K562 (cell line): ENCODE data around the gene SLC44A5. TPM values are rescaled to one million over a fixed set of nuclear protein-coding genes. Genes with fewer than 3 reads are reported as not detected.

Experiments used
- ATAC-seq: fragments of 200-7000 bp; cut with Tn5 transposase; 3 replicates; pipeline ENCODE4 v1.9.1; 2020; ENCODE audit warnings: moderate library complexity
- BruUV-seq: library from RNA; stranded (reverse); fragments of 400-500 nt; replicated peaks from 2 replicates; lab custom pipeline; 2021; lab: Mats Ljungman, UMichigan
- CTCF ChIA-PET: fragments of 300-600 bp; formaldehyde crosslinking; extraction: SDS; loops from one replicate; lab custom pipeline; 2021; ENCODE audit warnings: low intra/inter-chr PET ratio; lab: Yijun Ruan, JAX
- POLR2A ChIA-PET: fragments of 300-600, 350-650 bp; sonication (Branson Sonifier 250); formaldehyde crosslinking; extraction: SDS; loops from one replicate; lab custom pipeline; 2021; ENCODE audit warnings: antibody characterized with exemption, inconsistent platforms; lab: Yijun Ruan, JAX
- DNase-seq, 4 experiments: peaks; one replicate each; pipeline versions ENCODE4 v3.0.0 to v3.0.0-alpha.2; 2011 to 2018; ENCODE audit warnings: low spot score in 3 of 4, mixed read lengths in 3 of 4; ENCODE audit errors: extremely low read depth in 1 of 4
- FAIRE-seq: peaks from 2 replicates; lab custom pipeline; 2011; peaks lifted over from hg19 to GRCh38; lab: Jason Lieb, UNC
- H2AFZ ChIP-seq: 2 replicates; pipeline ENCODE4 v1.6.0; 2011; ENCODE audit warnings: low read depth, low read length, control low read depth, inconsistent platforms
- H3K27ac ChIP-seq: fragments of 200-600 bp; 3 replicates; pipeline ENCODE4 v1.8.0; 2011; ENCODE audit warnings: low read depth, mild to moderate bottlenecking, control low read depth, inconsistent platforms, low read length, moderate library complexity, mixed read lengths; ENCODE audit errors: extremely low read depth
- H3K27me3 ChIP-seq, 2 experiments: fragments of 300-600 bp in 1 of 2; 2 replicates in 1 of 2; 3 replicates in 1 of 2; pipeline versions ENCODE4 v1.6.0 to v1.8.0; 2011; ENCODE audit warnings: inconsistent platforms in 2 of 2, low read length in 2 of 2, mild to moderate bottlenecking in 1 of 2, mixed read lengths in 1 of 2, moderate library complexity in 1 of 2; ENCODE audit not compliant: control insufficient read depth in 2 of 2, insufficient read depth in 2 of 2
- H3K36me3 ChIP-seq: fragments of 300-600 bp; 3 replicates; pipeline ENCODE4 v1.8.0; 2011; ENCODE audit warnings: mild to moderate bottlenecking, low read length, inconsistent platforms; ENCODE audit not compliant: control insufficient read depth, insufficient read depth
- H3K4me1 ChIP-seq, 2 experiments: fragments of 200-600 bp in 1 of 2; replicated peaks in 1 of 2; 2 replicates in 1 of 2; 3 replicates in 1 of 2; pipeline versions ENCODE4 v1.5.1 to v1.8.0; 2011; ENCODE audit warnings: inconsistent platforms in 2 of 2, low read length in 2 of 2, mild to moderate bottlenecking in 1 of 2, mixed read lengths in 1 of 2, moderate library complexity in 1 of 2; ENCODE audit not compliant: control insufficient read depth in 2 of 2, insufficient read depth in 2 of 2
- H3K4me2 ChIP-seq: 2 replicates; pipeline ENCODE4 v1.6.1; 2011; ENCODE audit warnings: low read length, control low read depth, inconsistent platforms, mixed read lengths; ENCODE audit not compliant: insufficient read depth
- H3K4me3 ChIP-seq: fragments of 200-600 bp; sonication (generic), shearing (Covaris generic); 2 replicates; pipeline ENCODE4 v1.5.1; 2016; ENCODE audit warnings: control low read depth, inconsistent platforms
- H3K79me2 ChIP-seq: fragments of 200-600 bp; 3 replicates; pipeline ENCODE4 v1.8.0; 2011; ENCODE audit warnings: low read length, inconsistent platforms; ENCODE audit not compliant: control insufficient read depth, insufficient read depth
- H3K9ac ChIP-seq, 2 experiments: 2 replicates each; pipeline versions ENCODE4 v1.6.0 to v1.6.1; 2011; ENCODE audit warnings: low read depth in 2 of 2, low read length in 2 of 2, control low read depth in 1 of 2, inconsistent platforms in 1 of 2, mild to moderate bottlenecking in 1 of 2, mixed read lengths in 1 of 2; ENCODE audit not compliant: insufficient read depth in 1 of 2
- H3K9me1 ChIP-seq: one replicate; pipeline ENCODE4 v1.6.0; 2011; ENCODE audit warnings: inconsistent platforms, mild to moderate bottlenecking, low read length, moderate library complexity; ENCODE audit not compliant: control insufficient read depth, insufficient read depth
- H3K9me3 ChIP-seq: replicated peaks from 2 replicates; pipeline ENCODE4 v1.5.1; 2011; ENCODE audit warnings: low read depth, low read length, inconsistent platforms; ENCODE audit not compliant: control insufficient read depth, insufficient read depth
- H4K20me1 ChIP-seq: replicated peaks from 2 replicates; pipeline ENCODE4 v1.6.1; 2011; ENCODE audit warnings: low read length, inconsistent platforms, mixed read lengths; ENCODE audit not compliant: control insufficient read depth, insufficient read depth
- ATF7 ChIP-seq: fragments of 450-650 bp; IDR thresholded peaks from 2 replicates; pipeline ENCODE4 v1.7.1; 2014; ENCODE audit warnings: mild to moderate bottlenecking, moderate library complexity
- BCL6 ChIP-seq: fragments of 250-450 bp; sonication (Bioruptor Pico); IDR thresholded peaks from 2 replicates; pipeline ENCODE4 v1.4.0; 2020
- E2F5 ChIP-seq: sonication (generic); formaldehyde crosslinking; IDR thresholded peaks from 2 replicates; pipeline ENCODE4 v1.8.0; 2022; ENCODE audit warnings: mild to moderate bottlenecking, missing genetic modification reagents
- GABPB2 ChIP-seq: fragments of 250-450 bp; sonication (Bioruptor Pico); conservative IDR thresholded peaks from 2 replicates; pipeline ENCODE4 v1.5.1; 2021; ENCODE audit warnings: mild to moderate bottlenecking
- KAT8 ChIP-seq: fragments of 450-650 bp; IDR thresholded peaks from 2 replicates; pipeline ENCODE4 v1.6.1; 2016; ENCODE audit warnings: low read depth, mild to moderate bottlenecking
- MYC ChIP-seq, 2 experiments: fragments of 250-450 bp in 1 of 2; sonication (Bioruptor Pico) in 1 of 2; IDR thresholded peaks; 2 replicates each; pipeline versions ENCODE4 v1.5.1 to v1.6.1; 2012 to 2021; ENCODE audit warnings: low read depth in 2 of 2, borderline replicate concordance in 1 of 2, improper control_type of control experiment in 1 of 2, low read length in 1 of 2, mild to moderate bottlenecking in 1 of 2, moderate library complexity in 1 of 2
- NFE2L1 ChIP-seq: fragments of 450-650 bp; IDR thresholded peaks from 2 replicates; pipeline ENCODE4 v1.6.1; 2016; ENCODE audit warnings: missing genetic modification characterization, low read depth, mild to moderate bottlenecking, missing compliant biosample characterization, moderate library complexity, borderline replicate concordance
- RAD51 ChIP-seq: fragments of 450-650 bp; IDR thresholded peaks from 2 replicates; pipeline ENCODE4 v1.7.1; 2016; ENCODE audit warnings: low read depth, mild to moderate bottlenecking, borderline replicate concordance
- RBM14 ChIP-seq: fragments of 200-400 bp; formaldehyde crosslinking; IDR thresholded peaks from 2 replicates; pipeline ENCODE4 v1.6.1; 2018; ENCODE audit warnings: low read depth, mild to moderate bottlenecking, low read length, moderate library complexity, borderline replicate concordance; ENCODE audit not compliant: insufficient read depth
- RBM25 ChIP-seq: fragments of 200-400 bp; formaldehyde crosslinking; IDR thresholded peaks from 2 replicates; pipeline ENCODE4 v1.6.1; 2018; ENCODE audit warnings: low read length, low read depth, moderate library complexity; ENCODE audit not compliant: severe bottlenecking
- SLC30A9 ChIP-seq: fragments of 250-450 bp; sonication (Bioruptor Pico); IDR thresholded peaks from 2 replicates; pipeline ENCODE4 v1.8.0; 2022; ENCODE audit warnings: mild to moderate bottlenecking, moderate library complexity
- TRIM24 ChIP-seq, 2 experiments: fragments of 450-650 bp; IDR thresholded peaks; 2 replicates each; pipeline ENCODE4 v1.6.1; 2016
- ZFP36 ChIP-seq: fragments of 150-350 bp; IDR thresholded peaks from 2 replicates; pipeline ENCODE4 v1.6.1; 2018; ENCODE audit warnings: low read length, low read depth; ENCODE audit not compliant: partially characterized antibody
- ZNF431 ChIP-seq: sonication (generic); formaldehyde crosslinking; IDR thresholded peaks from 2 replicates; pipeline ENCODE4 v1.8.0; 2022; ENCODE audit warnings: mild to moderate bottlenecking, missing genetic modification reagents
- WGBS: fragments of 100-300 bp; shearing (Covaris generic); methylation state at CpG from one replicate; pipeline ENCODE4 v1.1.6; 2016; ENCODE audit warnings: low coverage, mixed read lengths; ENCODE audit not compliant: insufficient coverage; ENCODE audit errors: missing lambda C conversion rate; 5-methylcytosine and 5-hydroxymethylcytosine counted together
- in situ Hi-C: fragments of 300-500 bp; cut with MboI; formaldehyde crosslinking; loops from 4 replicates; pipeline ENCODE4 v1.15.0; 2018; ENCODE audit warnings: inconsistent platforms, mixed read lengths
- intact Hi-C: fragments of 100-400 bp; cut with micrococcal nuclease; formaldehyde crosslinking; loops from 2 replicates; pipeline ENCODE4 v1.14.2; 2022
- polyA plus RNA-seq, 8 experiments: library from polyadenylated mRNA; depleted of rRNA in 4 of 8; stranded (reverse) in 5 of 8; unstranded in 3 of 8; fragments of >200 nt; fragmentation: Nextera tagmentation in 2 of 8; fragmentation: Illumina TruSeq in 1 of 8; extraction: Ambion mirVana in 2 of 8; extraction: Trizol in 1 of 8; gene quantifications; 2 replicates each; pipeline versions ENCODE4 v1.2.1 to v1.2.3, GENCODE V29; 2011 to 2014; ENCODE audit warnings: inconsistent platforms in 1 of 8, missing spikeins in 1 of 8
- total RNA-seq, 7 experiments: library from RNA; depleted of rRNA in 6 of 7; stranded (reverse); fragments of >200 nt in 6 of 7; fragmentation: Illumina TruSeq in 2 of 7; extraction: Trizol in 2 of 7; gene quantifications; 2 replicates each; pipeline versions ENCODE4 v1.2.1 to v1.2.3, GENCODE V29; 2011 to 2021; ENCODE audit warnings: low replicate concordance in 1 of 7
- TF ChIP-seq, protein P1 (sequence below): fragments of 150-350 bp; IDR thresholded peaks from 2 replicates; pipeline ENCODE4 v1.6.1; 2014; ENCODE audit warnings: low read depth, mild to moderate bottlenecking, low read length, borderline replicate concordance
- TF ChIP-seq, protein P2 (sequence below): fragments of 450-650 bp; formaldehyde crosslinking; IDR thresholded peaks from 2 replicates; pipeline ENCODE4 v1.4.0; 2022; ENCODE audit warnings: mild to moderate bottlenecking, moderate library complexity

The SLC44A5 gene
- total and polyA plus RNA-seq, 9 of the 15 experiments (the other 6 are each of a cell fraction or from before 2014, with no cell fraction given), result 1.2 to 10.1 (median 3.2) TPM

GRCh38 chr1:75415187-75415586, 195.7 kb downstream of the SLC44A5 start:
- H3K27me3 ChIP-seq, result no peaks in the 10 kb centered on the region
- H3K79me2 ChIP-seq, result no peaks in the 10 kb centered on the region
- CTCF ChIA-PET, result no interaction called here
- peaks cover 0 to 8% of the 10 kb centered on the region in 2 experiments; a peak in 2 of 5 replicates for H3K4me1 ChIP-seq
- BruUV-seq, result no TSS peak
- H3K4me2 ChIP-seq, result no peak overlapping the region
- H3K36me3 ChIP-seq, result no peaks in the 10 kb centered on the region
- intact Hi-C loops (no loop called here), in situ Hi-C loops (no loop called here)
- H3K9ac ChIP-seq, result no peak overlapping the region
- FAIRE-seq, result no peak
- WGBS, result 28% methylated on average over 3 of the region's 3 CpGs
- no peaks in the 10 kb centered on the region for H3K9me1 ChIP-seq
- no peak for DNase-seq
- no peak for ATAC-seq
- TF ChIP-seq NFE2L1 (tag) (no peak), TRIM24 (IDR thresholded peaks at IDR 0.05) (0 out of 4 replicates have a peak, but pooled peaks have one; percentile 21 to 37), ATF7 (no peak), MYC (IDR thresholded peaks at IDR 0.05; ENCODE audit: low read depth, low read length) (no peak), MYC (CRISPR knock-in tag; IDR thresholded peaks at IDR 0.05; ENCODE audit: borderline replicate concordance, low read depth) (no peak), RBM14 (no peak), KAT8 (no peak), BCL6 (no peak), E2F5 (CRISPR knock-in tag) (no peak), GABPB2 (CRISPR knock-in tag) (no peak), RAD51 (no peak), SLC30A9 (CRISPR knock-in tag) (no peak), RBM25 (no peak), ZFP36 (peak; percentile 24), ZNF431 (CRISPR knock-in tag) (peak; percentile 90)
- TF ChIP-seq, protein P1, sequence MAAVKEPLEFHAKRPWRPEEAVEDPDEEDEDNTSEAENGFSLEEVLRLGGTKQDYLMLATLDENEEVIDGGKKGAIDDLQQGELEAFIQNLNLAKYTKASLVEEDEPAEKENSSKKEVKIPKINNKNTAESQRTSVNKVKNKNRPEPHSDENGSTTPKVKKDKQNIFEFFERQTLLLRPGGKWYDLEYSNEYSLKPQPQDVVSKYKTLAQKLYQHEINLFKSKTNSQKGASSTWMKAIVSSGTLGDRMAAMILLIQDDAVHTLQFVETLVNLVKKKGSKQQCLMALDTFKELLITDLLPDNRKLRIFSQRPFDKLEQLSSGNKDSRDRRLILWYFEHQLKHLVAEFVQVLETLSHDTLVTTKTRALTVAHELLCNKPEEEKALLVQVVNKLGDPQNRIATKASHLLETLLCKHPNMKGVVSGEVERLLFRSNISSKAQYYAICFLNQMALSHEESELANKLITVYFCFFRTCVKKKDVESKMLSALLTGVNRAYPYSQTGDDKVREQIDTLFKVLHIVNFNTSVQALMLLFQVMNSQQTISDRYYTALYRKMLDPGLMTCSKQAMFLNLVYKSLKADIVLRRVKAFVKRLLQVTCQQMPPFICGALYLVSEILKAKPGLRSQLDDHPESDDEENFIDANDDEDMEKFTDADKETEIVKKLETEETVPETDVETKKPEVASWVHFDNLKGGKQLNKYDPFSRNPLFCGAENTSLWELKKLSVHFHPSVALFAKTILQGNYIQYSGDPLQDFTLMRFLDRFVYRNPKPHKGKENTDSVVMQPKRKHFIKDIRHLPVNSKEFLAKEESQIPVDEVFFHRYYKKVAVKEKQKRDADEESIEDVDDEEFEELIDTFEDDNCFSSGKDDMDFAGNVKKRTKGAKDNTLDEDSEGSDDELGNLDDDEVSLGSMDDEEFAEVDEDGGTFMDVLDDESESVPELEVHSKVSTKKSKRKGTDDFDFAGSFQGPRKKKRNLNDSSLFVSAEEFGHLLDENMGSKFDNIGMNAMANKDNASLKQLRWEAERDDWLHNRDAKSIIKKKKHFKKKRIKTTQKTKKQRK, result no peak
- TF ChIP-seq, protein P2, sequence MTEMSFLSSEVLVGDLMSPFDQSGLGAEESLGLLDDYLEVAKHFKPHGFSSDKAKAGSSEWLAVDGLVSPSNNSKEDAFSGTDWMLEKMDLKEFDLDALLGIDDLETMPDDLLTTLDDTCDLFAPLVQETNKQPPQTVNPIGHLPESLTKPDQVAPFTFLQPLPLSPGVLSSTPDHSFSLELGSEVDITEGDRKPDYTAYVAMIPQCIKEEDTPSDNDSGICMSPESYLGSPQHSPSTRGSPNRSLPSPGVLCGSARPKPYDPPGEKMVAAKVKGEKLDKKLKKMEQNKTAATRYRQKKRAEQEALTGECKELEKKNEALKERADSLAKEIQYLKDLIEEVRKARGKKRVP (CRISPR knock-in tag), result no peak
- TF ChIP-seq, all 486 proteins: peak for 3
- Histone ChIP-seq H3K27ac (no peak overlapping the region), H3K4me3 (no peak overlapping the region), H3K9me3 (peaks cover 2% of the 10 kb centered on the region), H2AFZ (no peak overlapping the region), H4K20me1 (no peaks in the 10 kb centered on the region)
- POLR2A ChIA-PET, result no interaction called here
